Esophagus squamous epithelium (tissue), 4 donors: Measurements from ENCODE around the gene RYR3.

Source experiments
- CTCF ChIP-seq, 6 experiments: fragments of 450-650 bp in 4 of 6; fragments of 200-600 bp in 2 of 6; sonication (generic) in 2 of 6; IDR thresholded peaks; one replicate each; pipeline ENCODE4 v1.5.1; 2016 to 2019; ENCODE audit warnings: antibody characterized with exemption in 6 of 6, mild to moderate bottlenecking in 4 of 6, moderate library complexity in 4 of 6
- POLR2A ChIP-seq, 4 donors: fragments of 450-650 bp; IDR thresholded peaks; one replicate each; pipeline ENCODE4 v1.6.1; 2017; ENCODE audit warnings: antibody characterized with exemption in 4 of 4, mild to moderate bottlenecking in 4 of 4, moderate library complexity in 3 of 4

GRCh38 chr15:33660151-33660550 is 349.4 kb downstream of the RYR3 start:
- TF ChIP-seq CTCF (IDR thresholded peaks at IDR 0.05) (no peak), POLR2A (IDR thresholded peaks at IDR 0.05) (no peak)
